IMR-90 (cell line): ENCODE data around the gene SEMA4B. TPM values are rescaled to one million over a fixed set of nuclear protein-coding genes. Genes with fewer than 3 reads are reported as not detected.
"Not testable (repeated sequence)": the region's sequence is repeated elsewhere in the genome, so short reads cannot be mapped to it uniquely, and the experiment has no call there.

Source experiments
- ATAC-seq: fragments of 200-7000 bp; cut with Tn5 transposase; 2 replicates; pipeline ENCODE4 v1.9.1; 2020; ENCODE audit warnings: low read depth, mild to moderate bottlenecking, moderate library complexity
- BruUV-seq: library from RNA; stranded (reverse); fragments of 400-500 nt; replicated peaks from 2 replicates; lab custom pipeline; 2021; lab: Mats Ljungman, UMichigan
- CTCF ChIA-PET: fragments of 300-600 bp; formaldehyde crosslinking; extraction: SDS; loops from one replicate; lab custom pipeline; 2021; ENCODE audit warnings: antibody characterized with exemption; lab: Yijun Ruan, JAX
- POLR2A ChIA-PET: fragments of 300-600 bp; sonication (Branson Sonifier 250); formaldehyde crosslinking; loops from one replicate; lab custom pipeline; 2022; ENCODE audit warnings: antibody characterized with exemption; ENCODE audit not compliant: unreplicated experiment; lab: Charles Lee
- DNase-seq: peaks from one replicate; pipeline ENCODE4 v3.0.0; 2013
- H2AFZ ChIP-seq: replicated peaks from 2 replicates; pipeline ENCODE3; 2013; ENCODE audit warnings: low read length, mild to moderate bottlenecking; ENCODE audit not compliant: poor library complexity
- H2AK5ac ChIP-seq: 2 replicates; pipeline ENCODE4 v1.6.1; 2013; ENCODE audit warnings: low read depth, low read length, inconsistent platforms
- H2AK9ac ChIP-seq: replicated peaks from 2 replicates; pipeline ENCODE3; 2013; ENCODE audit warnings: mild to moderate bottlenecking, low read depth, low read length, moderate library complexity; ENCODE audit not compliant: poor library complexity
- H2BK120ac ChIP-seq: 2 replicates; pipeline ENCODE4 v1.6.1; 2013; ENCODE audit warnings: low read depth, low read length, inconsistent platforms
- H2BK15ac ChIP-seq: 3 replicates; pipeline ENCODE4 v1.6.1; 2013; ENCODE audit warnings: low read depth, low read length, inconsistent platforms
- H2BK20ac ChIP-seq: 2 replicates; pipeline ENCODE4 v1.6.1; 2013; ENCODE audit warnings: low read depth, mild to moderate bottlenecking, inconsistent platforms, low read length, moderate library complexity
- H2BK5ac ChIP-seq: 2 replicates; pipeline ENCODE4 v1.6.1; 2013; ENCODE audit warnings: mild to moderate bottlenecking, low read depth, low read length, inconsistent platforms; ENCODE audit not compliant: poor library complexity, severe bottlenecking
- H3K14ac ChIP-seq: replicated peaks from 2 replicates; pipeline ENCODE4 v1.6.1; 2013; ENCODE audit warnings: low read depth, low read length, inconsistent platforms
- H3K18ac ChIP-seq: 2 replicates; pipeline ENCODE4 v1.6.1; 2013; ENCODE audit warnings: low read depth, low read length, control low read depth
- H3K23ac ChIP-seq: 2 replicates; pipeline ENCODE4 v1.6.1; 2013; ENCODE audit warnings: low read depth, low read length, inconsistent platforms
- H3K27ac ChIP-seq: 2 replicates; pipeline ENCODE4 v1.5.1; 2013; ENCODE audit warnings: mild to moderate bottlenecking, control low read depth, low read length; ENCODE audit not compliant: insufficient read depth
- H3K27me3 ChIP-seq: 2 replicates; pipeline ENCODE4 v1.6.1; 2013; ENCODE audit warnings: low read length; ENCODE audit not compliant: control insufficient read depth, insufficient read depth
- H3K36me3 ChIP-seq: 2 replicates; pipeline ENCODE4 v1.6.1; 2013; ENCODE audit warnings: low read length, mixed read lengths; ENCODE audit not compliant: control insufficient read depth, insufficient read depth
- H3K4ac ChIP-seq: 2 replicates; pipeline ENCODE4 v1.6.1; 2013; ENCODE audit warnings: low read depth, low read length, inconsistent platforms
- H3K4me1 ChIP-seq: 2 replicates; pipeline ENCODE4 v1.6.1; 2013; ENCODE audit warnings: low read length, mixed read lengths; ENCODE audit not compliant: control insufficient read depth, insufficient read depth
- H3K4me2 ChIP-seq: 2 replicates; pipeline ENCODE4 v1.6.1; 2013; ENCODE audit warnings: low read depth, mild to moderate bottlenecking, control low read depth, low read length, moderate library complexity
- H3K4me3 ChIP-seq: 2 replicates; pipeline ENCODE4 v1.5.1; 2013; ENCODE audit warnings: low read depth, mild to moderate bottlenecking, control low read depth, low read length, moderate library complexity; ENCODE audit not compliant: insufficient read depth
- H3K56ac ChIP-seq: 2 replicates; pipeline ENCODE4 v1.6.1; 2013; ENCODE audit warnings: low read length, inconsistent platforms; ENCODE audit not compliant: insufficient read depth; ENCODE audit errors: extremely low read depth
- H3K79me1 ChIP-seq, 2 experiments: 2 replicates each; pipeline ENCODE4 v1.6.1; 2013; ENCODE audit warnings: low read length in 2 of 2, inconsistent platforms in 1 of 2, low read depth in 1 of 2
- H3K9ac ChIP-seq: 2 replicates; pipeline ENCODE4 v1.6.1; 2013; ENCODE audit warnings: low read depth, low read length, control low read depth
- H3K9me1 ChIP-seq: 2 replicates; pipeline ENCODE4 v1.6.1; 2013; ENCODE audit warnings: low read length, inconsistent platforms; ENCODE audit not compliant: insufficient read depth
- H3K9me3 ChIP-seq: 2 replicates; pipeline ENCODE4 v1.6.1; 2013; ENCODE audit warnings: low read length; ENCODE audit not compliant: control insufficient read depth, insufficient read depth
- H4K20me1 ChIP-seq: 2 replicates; pipeline ENCODE4 v1.6.1; 2013; ENCODE audit warnings: low read length, inconsistent platforms; ENCODE audit not compliant: insufficient read depth
- H4K5ac ChIP-seq: 2 replicates; pipeline ENCODE4 v1.6.1; 2013; ENCODE audit warnings: mild to moderate bottlenecking, low read depth, low read length, control low read depth
- H4K8ac ChIP-seq, 2 experiments: 2 replicates each; pipeline ENCODE4 v1.6.1; 2013; ENCODE audit warnings: low read depth in 2 of 2, low read length in 2 of 2, control low read depth in 1 of 2, inconsistent platforms in 1 of 2
- H4K91ac ChIP-seq: 2 replicates; pipeline ENCODE4 v1.6.1; 2013; ENCODE audit warnings: low read depth, low read length, inconsistent platforms; ENCODE audit not compliant: insufficient read depth
- whole genome bisulfite sequencing, 2 experiments: methylation state at CpG; one replicate each; pipeline versions ENCODE4 v1.1.5 to v1.1.7; 2013; ENCODE audit warnings: missing lambda C conversion rate in 2 of 2; ENCODE audit not compliant: insufficient read length in 1 of 2; ENCODE audit errors: extremely low coverage in 2 of 2; 5-methylcytosine and 5-hydroxymethylcytosine counted together
- dilution Hi-C: fragments of 300-500 bp; cut with HindIII; formaldehyde crosslinking; loops from one replicate; pipeline ENCODE4 v1.14.3; 2018; ENCODE audit warnings: low sequenced_read_pairs; ENCODE audit not compliant: unreplicated experiment
- in situ Hi-C: fragments of 300-500 bp; cut with MboI; formaldehyde crosslinking; loops from 3 replicates; pipeline ENCODE4 v1.14.3; 2019; ENCODE audit warnings: low sequenced_read_pairs, inconsistent platforms, mixed read lengths
- intact Hi-C: fragments of 100-400 bp; cut with micrococcal nuclease; formaldehyde crosslinking; loops from 2 replicates; pipeline ENCODE4 v1.10.0; 2022
- microRNA-seq, 2 experiments: library from miRNA; stranded (forward) in 1 of 2; unstranded in 1 of 2; fragments of 10-50 nt in 1 of 2; fragments of <30 nt in 1 of 2; gene quantifications in 1 of 2; microRNA quantifications in 1 of 2; one replicate each; pipeline versions ENCODE3 to v1.1.0; 2013 to 2020; ENCODE audit not compliant: insufficient read depth in 1 of 2, insufficient read length in 1 of 2, unreplicated experiment in 1 of 2
- polyA plus RNA-seq, 3 experiments: library from polyadenylated mRNA; depleted of rRNA; stranded (reverse); fragments of >200 nt; gene quantifications; 2 replicates each; pipeline ENCODE4 v1.2.3, GENCODE V29; 2012; ENCODE audit warnings: low replicate concordance in 1 of 3
- small RNA-seq, 5 experiments: library from RNA; depleted of rRNA; stranded (forward); fragments of <200 nt; gene quantifications; one replicate each; pipeline ENCODE3, GENCODE V24; 2012
- total RNA-seq: library from RNA; depleted of rRNA; stranded (reverse); fragments of >200 nt; gene quantifications from 2 replicates; pipeline ENCODE4 v1.2.3, GENCODE V29; 2012; rRNA removed

SEMA4B gene
- total and polyA plus RNA-seq, 2 of the 4 experiments (the other 2 are of a cell fraction) = 5.0 to 22.5 TPM

GRCh38 chr15:90278467-90278866 is 77.3 kb downstream of the SEMA4B start:
- H4K20me1 ChIP-seq, H2BK120ac ChIP-seq, intact Hi-C loops, H3K9ac ChIP-seq, H2AK5ac ChIP-seq, H4K5ac ChIP-seq, H2BK20ac ChIP-seq, dilution Hi-C loops, BruUV-seq, H2BK15ac ChIP-seq, H3K9me3 ChIP-seq, H3K4ac ChIP-seq, H2AFZ ChIP-seq, H3K18ac ChIP-seq, H2BK5ac ChIP-seq, H3K27me3 ChIP-seq, H3K4me1 ChIP-seq, H2AK9ac ChIP-seq, ATAC-seq, H3K27ac ChIP-seq, H3K14ac ChIP-seq, H3K56ac ChIP-seq, in situ Hi-C loops, H3K4me2 ChIP-seq, H3K4me3 ChIP-seq, DNase-seq, H3K9me1 ChIP-seq, H3K23ac ChIP-seq, H4K8ac ChIP-seq, CTCF ChIA-PET, POLR2A ChIA-PET, H4K91ac ChIP-seq: not testable (repeated sequence)
- peaks cover 3 to 10% of the 10 kb centered on the region in 2 experiments; a peak in 1 of 4 replicates for H3K79me1 ChIP-seq
- 92% methylated on average over 5 of the region's 12 CpGs; no CpG with 5 or more reads in 1 of the 2 experiments for WGBS, 2 experiments
- peaks cover 12% of the 10 kb centered on the region for H3K36me3 ChIP-seq

Small RNAs within 50 kb of the gene (microRNA-seq; reads per million reads assigned to microRNA genes)
- not detected for gene RN7SL346P (ENCODE audit: insufficient read depth, insufficient read length)

Small RNAs within 50 kb of the gene (small RNA-seq; reads per million reads assigned to genes)
- 0 reads per million in 5 experiments for gene RN7SL346P

Other genes starting within 250 kb of the SEMA4B start
- 8.2 and 8.9 TPM in 2 replicates for gene ZNF710, start 200.0 kb upstream of the SEMA4B start, total RNA-seq
- gene ZNF710, start 200.0 kb upstream of the SEMA4B start, polyA plus RNA-seq (2012; rRNA removed) = 7.6 and 9.2 TPM in 2 replicates
- gene IDH2, start 98.9 kb upstream of the SEMA4B start, total RNA-seq = 87.2 and 118 TPM in 2 replicates
- 84.2 and 84.9 TPM in 2 replicates for gene IDH2, start 98.9 kb upstream of the SEMA4B start, polyA plus RNA-seq (2012; rRNA removed)
- 29.4 and 31.5 TPM in 2 replicates for gene CIB1, start 32.6 kb downstream of the SEMA4B start, total RNA-seq
- 94.1 and 102 TPM in 2 replicates for gene CIB1, start 32.6 kb downstream of the SEMA4B start, polyA plus RNA-seq (2012; rRNA removed)
- 3.9 and 4.1 TPM in 2 replicates for gene GDPGP1, start 32.9 kb downstream of the SEMA4B start, total RNA-seq
- gene GDPGP1, start 32.9 kb downstream of the SEMA4B start, polyA plus RNA-seq (2012; rRNA removed) = 1.3 and 2.3 TPM in 2 replicates
- gene TTLL13, start 48.2 kb downstream of the SEMA4B start, total RNA-seq = not detected in 2 replicates
- 0.10 TPM in 1 of 2 replicates, not detected in the other for gene TTLL13, start 48.2 kb downstream of the SEMA4B start, polyA plus RNA-seq (2012; rRNA removed)
- 39.6 and 44.2 TPM in 2 replicates for gene NGRN, start 64.3 kb downstream of the SEMA4B start, total RNA-seq
- 40.3 and 46.2 TPM in 2 replicates for gene NGRN, start 64.3 kb downstream of the SEMA4B start, polyA plus RNA-seq (2012; rRNA removed)
- gene ZNF774, start 151.0 kb downstream of the SEMA4B start, total RNA-seq = 1.1 TPM in 2 replicates
- 0.90 and 0.91 TPM in 2 replicates for gene ZNF774, start 151.0 kb downstream of the SEMA4B start, polyA plus RNA-seq (2012; rRNA removed)
- gene IQGAP1, start 186.9 kb downstream of the SEMA4B start, total RNA-seq = 207 and 246 TPM in 2 replicates
- 87.5 and 93.4 TPM in 2 replicates for gene IQGAP1, start 186.9 kb downstream of the SEMA4B start, polyA plus RNA-seq (2012; rRNA removed)